ENCODE measurements around the gene ASS1. TPM values are rescaled to one million over a fixed set of nuclear protein-coding genes. Genes with fewer than 3 reads are reported as not detected.

ASS1 gene
- total RNA-seq, 1 experiment from 2014 or later: 5.8 TPM

DNA sequence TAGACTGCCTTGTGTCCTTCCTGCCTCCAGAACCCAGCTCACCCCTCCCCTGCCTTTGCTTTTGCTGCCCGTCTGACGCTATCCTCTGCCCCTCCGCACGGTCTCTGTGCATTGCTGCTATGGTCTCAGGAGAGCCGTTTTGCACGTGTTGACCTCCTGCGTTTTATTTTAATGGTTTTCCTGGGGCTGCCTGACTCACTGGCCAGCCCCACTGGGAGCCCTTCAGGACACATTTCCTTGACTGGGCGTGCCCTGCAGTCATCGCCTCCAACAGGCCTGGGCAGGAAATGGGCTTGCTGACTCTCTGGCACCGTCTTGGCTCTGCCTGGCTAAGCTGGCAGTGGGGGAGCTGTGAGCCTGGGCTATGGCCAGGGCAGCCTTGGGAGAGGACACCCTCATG lies 17.9 kb upstream of the ASS1 start:
- CTCF ChIA-PET: no interaction called here

GRCh38 chr9:130427326-130427725 lies 17.4 kb upstream of the ASS1 start:
- POLR2A ChIA-PET (ENCODE audit: low non-redundant PET): no interaction called here
- H3K4me3 ChIP-seq (ENCODE audit: low read depth, low read length, poor library complexity, severe bottlenecking): no peak overlapping the region
- no peak for TF ChIP-seq CTCF (conservative IDR thresholded peaks at IDR 0.05; ENCODE audit: low read depth, low read length)
- no peak for TF ChIP-seq EZH2 (IDR thresholded peaks at IDR 0.05; ENCODE audit: borderline replicate concordance, low read depth, low read length, poor library complexity, severe bottlenecking)
- no peaks in the 10 kb centered on the region for H3K9me3 ChIP-seq (ENCODE audit: low read depth, low read length, poor library complexity, severe bottlenecking)
- peaks cover 15% of the 10 kb centered on the region for H3K27me3 ChIP-seq (replicated peaks; ENCODE audit: insufficient read depth, low read depth, low read length, poor library complexity)
- no peak for DNase-seq (ENCODE audit: low spot score)
- H3K4me1 ChIP-seq (ENCODE audit: insufficient read depth, low read length, poor library complexity, severe bottlenecking): peaks cover 15% of the 10 kb centered on the region
- CTCF ChIA-PET: no interaction called here
- intact Hi-C loops (cut with micrococcal nuclease; ENCODE audit: unreplicated experiment): no loop called here
- no peaks in the 10 kb centered on the region for H3K36me3 ChIP-seq (ENCODE audit: insufficient read depth, low read length, poor library complexity, severe bottlenecking)
- no peak overlapping the region for H3K27ac ChIP-seq (ENCODE audit: low read depth, low read length, poor library complexity, severe bottlenecking)
- BruUV-seq (replicated peaks): no TSS peak

More for the DNA sequence above, 17.9 kb upstream of the ASS1 start:
- no peak overlapping the region for H3K27ac ChIP-seq (ENCODE audit: low read depth, low read length, poor library complexity, severe bottlenecking)
- DNase-seq (ENCODE audit: low spot score): peak; percentile 62
- no TSS peak for BruUV-seq (replicated peaks)
- POLR2A ChIA-PET (ENCODE audit: low non-redundant PET): no interaction called here
- intact Hi-C loops (cut with micrococcal nuclease; ENCODE audit: unreplicated experiment): no loop called here
- H3K9me3 ChIP-seq (ENCODE audit: low read depth, low read length, poor library complexity, severe bottlenecking): no peaks in the 10 kb centered on the region
- H3K4me1 ChIP-seq (ENCODE audit: insufficient read depth, low read length, poor library complexity, severe bottlenecking): peaks cover 20% of the 10 kb centered on the region
- H3K27me3 ChIP-seq (replicated peaks; ENCODE audit: insufficient read depth, low read depth, low read length, poor library complexity): peaks cover 13% of the 10 kb centered on the region
- H3K4me3 ChIP-seq (ENCODE audit: low read depth, low read length, poor library complexity, severe bottlenecking): no peak overlapping the region
- TF ChIP-seq EZH2 (IDR thresholded peaks at IDR 0.05; ENCODE audit: borderline replicate concordance, low read depth, low read length, poor library complexity, severe bottlenecking) (no peak), CTCF (conservative IDR thresholded peaks at IDR 0.05; ENCODE audit: low read depth, low read length) (no peak)
- H3K36me3 ChIP-seq (ENCODE audit: insufficient read depth, low read length, poor library complexity, severe bottlenecking): no peaks in the 10 kb centered on the region

- Histone ChIP-seq H3K9me3 (ENCODE audit: low read depth, low read length, poor library complexity, severe bottlenecking) (no peaks in the 10 kb centered on the region), H3K27ac (ENCODE audit: low read depth, low read length, poor library complexity, severe bottlenecking) (no peak overlapping the region), H3K36me3 (ENCODE audit: insufficient read depth, low read length, poor library complexity, severe bottlenecking) (no peaks in the 10 kb centered on the region), H3K27me3 (replicated peaks; ENCODE audit: insufficient read depth, low read depth, low read length, poor library complexity) (peaks cover 16% of the 10 kb centered on the region), H3K4me1 (ENCODE audit: insufficient read depth, low read length, poor library complexity, severe bottlenecking) (peaks cover 7% of the 10 kb centered on the region), H3K4me3 (ENCODE audit: low read depth, low read length, poor library complexity, severe bottlenecking) (no peak overlapping the region)
- BruUV-seq (replicated peaks): no TSS peak
- CTCF ChIA-PET: no interaction called here
- intact Hi-C loops (cut with micrococcal nuclease; ENCODE audit: unreplicated experiment): no loop called here
- POLR2A ChIA-PET (ENCODE audit: low non-redundant PET): interaction anchor here (0.5 kb wide), 1 partner anchor 918 kb away, joined by 4 read pairs; no protein-coding TSS in a partner anchor
- DNase-seq (ENCODE audit: low spot score): no peak
- TF ChIP-seq EZH2 (IDR thresholded peaks at IDR 0.05; ENCODE audit: borderline replicate concordance, low read depth, low read length, poor library complexity, severe bottlenecking) (no peak), CTCF (conservative IDR thresholded peaks at IDR 0.05; ENCODE audit: low read depth, low read length) (no peak)
These were observed 16.6 kb upstream of the ASS1 start for GRCh38 chr9:130428086-130428665.
